Measurements from ENCODE around the gene HSPB1. TPM values are rescaled to one million over a fixed set of nuclear protein-coding genes. Genes with fewer than 3 reads are reported as not detected.

Gene HSPB1
- total RNA-seq, 2 experiments from 2014 or later, result 204 to 349 TPM

DNA sequence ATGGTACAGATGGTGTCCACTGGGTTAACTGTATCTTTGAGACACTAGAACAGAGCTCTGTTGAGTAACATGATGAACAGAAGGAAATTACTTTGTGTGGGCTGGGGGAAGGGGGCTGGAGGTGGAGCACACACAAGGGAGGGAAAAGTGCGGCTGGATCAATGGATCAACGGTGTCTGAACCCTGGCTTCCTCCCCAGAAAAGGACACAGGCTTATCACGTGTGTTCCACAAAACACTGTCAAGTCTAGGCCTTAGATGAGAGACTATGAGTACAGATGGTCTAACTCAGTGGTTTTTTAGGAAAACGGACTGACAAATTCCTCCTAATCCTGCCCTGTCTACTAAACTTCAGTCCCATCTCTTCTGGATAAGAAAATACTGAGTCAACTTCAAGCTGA, 27.8 kb downstream of the HSPB1 start:
- Histone ChIP-seq H3K4me2 (ENCODE audit: low read length) (no peak overlapping the region), H3K9me3 (ENCODE audit: low read length) (no peaks in the 10 kb centered on the region), H2AFZ (ENCODE audit: low read length) (no peak overlapping the region), H3K27ac (ENCODE audit: low read depth, low read length, poor library complexity, severe bottlenecking) (no peak overlapping the region), H3K79me2 (ENCODE audit: insufficient read depth, low read depth, low read length) (peaks cover 76% of the 10 kb centered on the region), H3K36me3 (ENCODE audit: insufficient read depth, low read length) (peaks cover 92% of the 10 kb centered on the region), H3K4me1 (ENCODE audit: insufficient read depth, low read length, poor library complexity, severe bottlenecking) (no peaks in the 10 kb centered on the region), H3K4me3 (ENCODE audit: low read depth, low read length, poor library complexity, severe bottlenecking) (no peak overlapping the region), H3K9me2 (ENCODE audit: insufficient read depth, low read length) (no peaks in the 10 kb centered on the region), H4K20me1 (ENCODE audit: insufficient read depth, low read length) (peaks cover 27% of the 10 kb centered on the region; the same call in 1 of the 2 replicates)
- intact Hi-C loops (cut with micrococcal nuclease; ENCODE audit: unreplicated experiment), result no loop called here
- DNase-seq (ENCODE audit: low spot score), result no peak
- TF ChIP-seq EZH2phosphoT487 (IDR thresholded peaks at IDR 0.05; ENCODE audit: borderline replicate concordance, low read depth, low read length), result no peak
- TF ChIP-seq CTCF (conservative IDR thresholded peaks at IDR 0.05; ENCODE audit: low read length), result no peak
- POLR2A ChIA-PET, result no interaction called here
- no TSS peak for BruUV-seq (replicated peaks)
- CTCF ChIA-PET (ENCODE audit: unreplicated experiment), result no interaction called here

DNA sequence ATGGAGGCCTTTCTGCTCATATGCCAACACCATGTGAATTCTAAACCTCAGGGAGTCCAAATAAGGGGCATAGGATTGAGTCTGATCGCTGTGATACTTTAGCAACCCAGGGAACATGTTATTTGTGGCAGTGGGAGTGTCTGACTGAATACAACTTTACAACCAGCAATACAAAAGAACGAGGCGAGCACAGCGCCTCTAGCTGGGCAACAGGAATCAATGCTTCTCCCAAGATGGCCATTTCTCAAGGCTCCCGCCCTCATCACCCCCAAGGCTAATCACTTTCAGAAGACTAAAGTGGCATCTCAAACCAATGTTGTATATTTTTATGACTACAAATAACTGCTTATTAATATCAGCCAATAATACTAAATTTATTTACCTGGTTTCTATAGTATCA, 28.2 kb downstream of the HSPB1 start:
- intact Hi-C loops (cut with micrococcal nuclease; ENCODE audit: unreplicated experiment), result no loop called here
- Histone ChIP-seq H3K36me3 (ENCODE audit: insufficient read depth, low read length) (peaks cover 92% of the 10 kb centered on the region), H2AFZ (ENCODE audit: low read length) (no peak overlapping the region), H3K27ac (ENCODE audit: low read depth, low read length, poor library complexity, severe bottlenecking) (no peak overlapping the region), H4K20me1 (ENCODE audit: insufficient read depth, low read length) (peaks cover 27% of the 10 kb centered on the region; the same call in 1 of the 2 replicates), H3K4me3 (ENCODE audit: low read depth, low read length, poor library complexity, severe bottlenecking) (no peak overlapping the region), H3K9me3 (ENCODE audit: low read length) (no peaks in the 10 kb centered on the region), H3K4me2 (ENCODE audit: low read length) (no peak overlapping the region), H3K79me2 (ENCODE audit: insufficient read depth, low read depth, low read length) (peaks cover 80% of the 10 kb centered on the region), H3K9me2 (ENCODE audit: insufficient read depth, low read length) (no peaks in the 10 kb centered on the region), H3K4me1 (ENCODE audit: insufficient read depth, low read length, poor library complexity, severe bottlenecking) (no peaks in the 10 kb centered on the region)
- ChIA-PET POLR2A (no interaction called here), CTCF (ENCODE audit: unreplicated experiment) (no interaction called here)
- no TSS peak for BruUV-seq (replicated peaks)
- no peak for TF ChIP-seq EZH2phosphoT487 (IDR thresholded peaks at IDR 0.05; ENCODE audit: borderline replicate concordance, low read depth, low read length)
- peak; percentile 53 for TF ChIP-seq CTCF (conservative IDR thresholded peaks at IDR 0.05; ENCODE audit: low read length)
- DNase-seq (ENCODE audit: low spot score), result no peak

DNA sequence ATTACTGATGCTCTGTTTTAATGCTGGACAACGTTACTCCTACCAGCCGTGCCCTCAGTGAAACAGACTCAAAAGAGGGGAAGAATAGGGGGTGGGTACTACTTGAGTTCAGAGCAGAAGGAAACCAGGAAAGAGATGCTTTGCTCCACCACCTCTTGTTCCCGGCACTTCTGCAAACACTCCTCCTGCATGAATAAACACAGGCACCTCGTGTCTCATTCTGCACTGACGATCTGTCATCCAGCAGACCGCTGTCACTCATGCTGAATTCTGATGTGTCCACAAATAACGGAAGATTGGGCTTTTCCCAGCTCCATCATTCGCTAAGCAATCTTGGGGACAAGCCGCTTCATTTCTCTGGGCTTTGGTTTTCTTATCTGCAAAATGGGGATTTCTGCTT, 29.6 kb downstream of the HSPB1 start:
- peaks cover 87% of the 10 kb centered on the region for H3K79me2 ChIP-seq (ENCODE audit: insufficient read depth, low read depth, low read length)
- peaks cover 29% of the 10 kb centered on the region; the same call in 1 of the 2 replicates for H4K20me1 ChIP-seq (ENCODE audit: insufficient read depth, low read length)
- CTCF ChIA-PET (ENCODE audit: unreplicated experiment), result no interaction called here
- TF ChIP-seq EZH2phosphoT487 (IDR thresholded peaks at IDR 0.05; ENCODE audit: borderline replicate concordance, low read depth, low read length), result no peak
- H3K4me3 ChIP-seq (ENCODE audit: low read depth, low read length, poor library complexity, severe bottlenecking), result no peak overlapping the region
- H2AFZ ChIP-seq (ENCODE audit: low read length), result no peak overlapping the region
- no TSS peak for BruUV-seq (replicated peaks)
- H3K4me1 ChIP-seq (ENCODE audit: insufficient read depth, low read length, poor library complexity, severe bottlenecking), result no peaks in the 10 kb centered on the region
- POLR2A ChIA-PET, result interaction anchor here (0.6 kb wide), 1 partner anchor 19 kb away, joined by 3 read pairs; no protein-coding TSS in a partner anchor
- no peak overlapping the region for H3K27ac ChIP-seq (ENCODE audit: low read depth, low read length, poor library complexity, severe bottlenecking)
- intact Hi-C loops (cut with micrococcal nuclease; ENCODE audit: unreplicated experiment), result no loop called here
- no peak for DNase-seq (ENCODE audit: low spot score)
- no peaks in the 10 kb centered on the region for H3K9me3 ChIP-seq (ENCODE audit: low read length)
- H3K4me2 ChIP-seq (ENCODE audit: low read length), result no peak overlapping the region
- H3K9me2 ChIP-seq (ENCODE audit: insufficient read depth, low read length), result no peaks in the 10 kb centered on the region
- H3K36me3 ChIP-seq (ENCODE audit: insufficient read depth, low read length), result peaks cover 93% of the 10 kb centered on the region

Data from OCI-LY7 (cell line).